Naive thymus-derived CD4-positive, alpha-beta T cell (primary cell): Measurements from ENCODE around the gene PRR11. TPM values are rescaled to one million over a fixed set of nuclear protein-coding genes. Genes with fewer than 3 reads are reported as not detected.
A peak's percentile ranks its signal among the peaks of the same experiment; 100 is the strongest.

Source experiments
- ATAC-seq: fragments of 150-1000 bp; cut with Tn5 transposase; 2 replicates; pipeline ENCODE4 v1.10.0; 2021; ENCODE audit warnings: mild to moderate bottlenecking, moderate library complexity
- CTCF ChIA-PET: fragments of 350-600 bp; sonication (Branson Sonifier 250); formaldehyde crosslinking; loops from one replicate; lab custom pipeline; 2021; ENCODE audit warnings: antibody characterized with exemption; lab: Charles Lee
- POLR2A ChIA-PET: fragments of 350-600 bp; sonication (Branson Sonifier 250); formaldehyde crosslinking; loops from one replicate; lab custom pipeline; 2021; ENCODE audit warnings: antibody characterized with exemption, inconsistent platforms; lab: Charles Lee
- DNase-seq, 9 donors: peaks; one replicate each; pipeline versions ENCODE4 v3.0.0 to v3.0.0-alpha.2; 2020 to 2022; ENCODE audit warnings: mixed read lengths in 1 of 9
- H3K27ac ChIP-seq: one replicate; pipeline ENCODE4 v1.7.0; 2013; ENCODE audit warnings: mild to moderate bottlenecking, low read depth, low read length, moderate library complexity
- H3K27me3 ChIP-seq, 2 donors: one replicate each; pipeline ENCODE4 v1.7.0; 2013; ENCODE audit warnings: low read length in 2 of 2, mild to moderate bottlenecking in 2 of 2, moderate library complexity in 2 of 2; ENCODE audit not compliant: control insufficient read depth in 2 of 2, insufficient read depth in 2 of 2
- H3K36me3 ChIP-seq, 3 experiments: 1 replicate in 2 of 3; 2 replicates in 1 of 3; pipeline ENCODE4 v1.7.0; 2013; ENCODE audit warnings: low read length in 3 of 3, mild to moderate bottlenecking in 3 of 3, moderate library complexity in 1 of 3; ENCODE audit not compliant: insufficient read depth in 3 of 3, control insufficient read depth in 2 of 3
- H3K4me1 ChIP-seq, 2 donors: one replicate each; pipeline ENCODE4 v1.7.0; 2013; ENCODE audit warnings: low read length in 2 of 2, mild to moderate bottlenecking in 2 of 2, moderate library complexity in 1 of 2; ENCODE audit not compliant: control insufficient read depth in 2 of 2, insufficient read depth in 2 of 2
- H3K4me3 ChIP-seq: 2 replicates; pipeline ENCODE4 v1.7.0; 2013; ENCODE audit warnings: mild to moderate bottlenecking, low read length
- H3K9me3 ChIP-seq, 3 experiments: 1 replicate in 2 of 3; 2 replicates in 1 of 3; pipeline ENCODE4 v1.7.0; 2013; ENCODE audit warnings: low read length in 3 of 3; ENCODE audit not compliant: control insufficient read depth in 2 of 3
- H3K27ac Mint-ChIP-seq, 9 donors: one replicate each; pipeline ENCODE4 v1.8.0; 2020 to 2022; ENCODE audit warnings: mixed read lengths in 9 of 9, mild to moderate bottlenecking in 8 of 9, moderate library complexity in 5 of 9, inconsistent platforms in 2 of 9
- H3K27me3 Mint-ChIP-seq, 5 donors: one replicate each; pipeline ENCODE4 v1.8.0; 2021 to 2022; ENCODE audit warnings: mixed read lengths in 5 of 5, mild to moderate bottlenecking in 1 of 5
- H3K36me3 Mint-ChIP-seq, 5 donors: one replicate each; pipeline ENCODE4 v1.8.0; 2020 to 2022; ENCODE audit warnings: mixed read lengths in 5 of 5, mild to moderate bottlenecking in 3 of 5, inconsistent platforms in 1 of 5
- H3K4me1 Mint-ChIP-seq, 7 donors: one replicate each; pipeline ENCODE4 v1.8.0; 2020 to 2022; ENCODE audit warnings: mixed read lengths in 7 of 7, mild to moderate bottlenecking in 3 of 7, inconsistent platforms in 1 of 7
- H3K4me3 Mint-ChIP-seq, 10 donors: one replicate each; pipeline ENCODE4 v1.8.0; 2020 to 2022; ENCODE audit warnings: mild to moderate bottlenecking in 10 of 10, mixed read lengths in 10 of 10, moderate library complexity in 6 of 10, inconsistent platforms in 2 of 10
- H3K9me3 Mint-ChIP-seq, 11 donors: one replicate each; pipeline ENCODE4 v1.8.0; 2020 to 2022; ENCODE audit warnings: mixed read lengths in 11 of 11, mild to moderate bottlenecking in 4 of 11, inconsistent platforms in 1 of 11, moderate library complexity in 1 of 11
- intact Hi-C, 2 donors: fragments of 100-400 bp; cut with micrococcal nuclease; formaldehyde crosslinking; loops; one replicate each; pipeline ENCODE4 v1.15.1; 2023
- polyA plus RNA-seq, 2 donors: library from polyadenylated mRNA; unstranded; fragments of 300-500 nt; fragmentation: Illumina TruSeq; gene quantifications; one replicate each; pipeline ENCODE4 v1.2.3, GENCODE V29; 2021
- total RNA-seq, 6 experiments: library from RNA in 5 of 6; stranded (reverse) in 5 of 6; gene quantifications; 1 replicate in 5 of 6; 2 replicates in 1 of 6; pipeline ENCODE4 v1.2.3 and lab custom pipeline; 2021 to 2026

PRR11 gene
- total and polyA plus RNA-seq, 7 experiments from 2014 or later: 0.07 to 41.9 (median 0.62) TPM

GRCh38 chr17:59110973-59111372 lies 44.6 kb upstream of the PRR11 start:
- ATAC-seq (no peak), DNase-seq (no peak)
- H3K36me3 ChIP-seq: peaks cover 0 to 11% (median 0%) of the 10 kb centered on the region in 3 experiments
- Mint-ChIP-seq H3K27ac (peak overlapping the region in 2 of 9 donors; percentile 0 to 50), H3K4me1 (peaks cover 2 to 38% (median 13%) of the 10 kb centered on the region in 7 donors), H3K27me3 (no peaks in the 10 kb centered on the region), H3K9me3 (peaks cover 0 to 1% (median 0%) of the 10 kb centered on the region in 11 donors), H3K36me3 (peaks cover 0 to 18% (median 4%) of the 10 kb centered on the region in 5 donors), H3K4me3 (no peak overlapping the region)
- ChIA-PET CTCF (no interaction called here), POLR2A (no interaction called here)
- no peak overlapping the region for H3K27ac ChIP-seq
- H3K4me1 ChIP-seq: peaks cover 5 to 8% of the 10 kb centered on the region in 2 donors
- no peaks in the 10 kb centered on the region for H3K27me3 ChIP-seq
- no peak overlapping the region for H3K4me3 ChIP-seq
- intact Hi-C loops: no loop called here
- H3K9me3 ChIP-seq: no peaks in the 10 kb centered on the region

GRCh38 chr17:59111539-59111938 lies 44.0 kb upstream of the PRR11 start:
- no peak overlapping the region for H3K27ac ChIP-seq
- Mint-ChIP-seq H3K4me1 (peaks cover 0 to 38% (median 12%) of the 10 kb centered on the region in 7 donors), H3K4me3 (no peak overlapping the region), H3K27me3 (no peaks in the 10 kb centered on the region), H3K27ac (peak overlapping the region in 1 of 9 donors; percentile 0), H3K36me3 (peaks cover 0 to 18% (median 4%) of the 10 kb centered on the region in 5 donors), H3K9me3 (no peaks in the 10 kb centered on the region)
- H3K9me3 ChIP-seq: no peaks in the 10 kb centered on the region
- POLR2A ChIA-PET: no interaction called here
- CTCF ChIA-PET: no interaction called here
- H3K36me3 ChIP-seq: peaks cover 0 to 7% (median 0%) of the 10 kb centered on the region in 3 experiments
- no peaks in the 10 kb centered on the region for H3K27me3 ChIP-seq
- ATAC-seq (no peak), DNase-seq (no peak)
- intact Hi-C loops: no loop called here
- H3K4me3 ChIP-seq: no peak overlapping the region
- peaks cover 5 to 8% of the 10 kb centered on the region in 2 donors for H3K4me1 ChIP-seq

- H3K9me3 ChIP-seq: no peaks in the 10 kb centered on the region
- ATAC-seq (no peak), DNase-seq (no peak)
- ChIA-PET CTCF (interaction anchor here (0.6 kb wide), 1 partner anchor 20 kb away, joined by 3 read pairs; no protein-coding TSS in a partner anchor), POLR2A (no interaction called here)
- H3K36me3 ChIP-seq: peaks cover 0 to 10% (median 0%) of the 10 kb centered on the region in 3 experiments
- no peak overlapping the region for H3K4me3 Mint-ChIP-seq
- peaks cover 0 to 26% (median 12%) of the 10 kb centered on the region in 5 donors for H3K36me3 Mint-ChIP-seq
- no peak overlapping the region for H3K4me3 ChIP-seq
- H3K27ac ChIP-seq: no peak overlapping the region
- no peak overlapping the region for H3K27ac Mint-ChIP-seq
- intact Hi-C loops: no loop called here
- H3K27me3 ChIP-seq: no peaks in the 10 kb centered on the region
- peaks cover 0 to 18% (median 0%) of the 10 kb centered on the region in 7 donors for H3K4me1 Mint-ChIP-seq
- peaks cover 0 to 2% (median 0%) of the 10 kb centered on the region in 11 donors for H3K9me3 Mint-ChIP-seq
- no peaks in the 10 kb centered on the region for H3K27me3 Mint-ChIP-seq
- H3K4me1 ChIP-seq: no peaks in the 10 kb centered on the region
These were observed 40.1 kb upstream of the PRR11 start for GRCh38 chr17:59115474-59115873.

GRCh38 chr17:59121901-59122480 lies 33.6 kb upstream of the PRR11 start:
- ChIA-PET POLR2A (no interaction called here), CTCF (no interaction called here)
- DNase-seq (no peak), ATAC-seq (no peak)
- peaks cover 0 to 4% (median 0%) of the 10 kb centered on the region in 3 experiments for H3K36me3 ChIP-seq
- intact Hi-C loops: no loop called here
- no peak overlapping the region for H3K27ac ChIP-seq
- Mint-ChIP-seq H3K36me3 (peaks cover 0 to 35% (median 18%) of the 10 kb centered on the region in 5 donors), H3K9me3 (peaks cover 0 to 2% (median 0%) of the 10 kb centered on the region in 11 donors), H3K27me3 (no peaks in the 10 kb centered on the region), H3K4me1 (peaks cover 0 to 9% (median 0%) of the 10 kb centered on the region in 7 donors), H3K27ac (no peak overlapping the region), H3K4me3 (no peak overlapping the region)
- no peaks in the 10 kb centered on the region for H3K27me3 ChIP-seq
- no peak overlapping the region for H3K4me3 ChIP-seq
- no peaks in the 10 kb centered on the region for H3K9me3 ChIP-seq
- H3K4me1 ChIP-seq: no peaks in the 10 kb centered on the region

- no peak for DNase-seq
- H3K27ac Mint-ChIP-seq: peak overlapping the region in 2 of 9 donors; percentile 66 to 67
- no peak overlapping the region for H3K27ac ChIP-seq
- no peaks in the 10 kb centered on the region for H3K9me3 ChIP-seq
- no peaks in the 10 kb centered on the region for H3K27me3 ChIP-seq
- H3K4me3 Mint-ChIP-seq: no peak overlapping the region
- no peak overlapping the region for H3K4me3 ChIP-seq
- peaks cover 0 to 9% (median 0%) of the 10 kb centered on the region in 7 donors for H3K4me1 Mint-ChIP-seq
- no peaks in the 10 kb centered on the region for H3K9me3 Mint-ChIP-seq
- intact Hi-C loops: no loop called here
- H3K4me1 ChIP-seq: no peaks in the 10 kb centered on the region
- no peaks in the 10 kb centered on the region for H3K27me3 Mint-ChIP-seq
- H3K36me3 ChIP-seq: peaks cover 0 to 5% (median 0%) of the 10 kb centered on the region in 3 experiments
- ChIA-PET POLR2A (interaction anchor here (0.6 kb wide), 1 partner anchor 385 kb away, joined by 3 read pairs; no protein-coding TSS in a partner anchor), CTCF (no interaction called here)
- H3K36me3 Mint-ChIP-seq: peaks cover 0 to 33% (median 18%) of the 10 kb centered on the region in 5 donors
- no peak for ATAC-seq
These were observed 30.9 kb upstream of the PRR11 start for GRCh38 chr17:59124665-59125064.

- Mint-ChIP-seq H3K4me3 (no peak overlapping the region), H3K27ac (no peak overlapping the region), H3K36me3 (peaks cover 0 to 28% (median 15%) of the 10 kb centered on the region in 5 donors), H3K4me1 (peaks cover 0 to 9% (median 0%) of the 10 kb centered on the region in 7 donors), H3K9me3 (no peaks in the 10 kb centered on the region), H3K27me3 (no peaks in the 10 kb centered on the region)
- Histone ChIP-seq H3K27ac (no peak overlapping the region), H3K9me3 (no peaks in the 10 kb centered on the region), H3K4me1 (no peaks in the 10 kb centered on the region), H3K36me3 (peaks cover 0 to 5% (median 0%) of the 10 kb centered on the region in 3 experiments), H3K27me3 (no peaks in the 10 kb centered on the region), H3K4me3 (no peak overlapping the region)
- ChIA-PET CTCF (no interaction called here), POLR2A (no interaction called here)
- no peak for ATAC-seq
- intact Hi-C loops: no loop called here
- DNase-seq: no peak
These were observed 28.6 kb upstream of the PRR11 start for GRCh38 chr17:59126809-59127417.
